ENCODE results near the gene SNAPC2. TPM values are rescaled to one million over a fixed set of nuclear protein-coding genes. Genes with fewer than 3 reads are reported as not detected.

Gene SNAPC2
- total and polyA plus RNA-seq, 2 of the 13 experiments (the other 11 are each of a cell fraction or from before 2014, with no cell fraction given), result 10.2 to 12.7 TPM

DNA sequence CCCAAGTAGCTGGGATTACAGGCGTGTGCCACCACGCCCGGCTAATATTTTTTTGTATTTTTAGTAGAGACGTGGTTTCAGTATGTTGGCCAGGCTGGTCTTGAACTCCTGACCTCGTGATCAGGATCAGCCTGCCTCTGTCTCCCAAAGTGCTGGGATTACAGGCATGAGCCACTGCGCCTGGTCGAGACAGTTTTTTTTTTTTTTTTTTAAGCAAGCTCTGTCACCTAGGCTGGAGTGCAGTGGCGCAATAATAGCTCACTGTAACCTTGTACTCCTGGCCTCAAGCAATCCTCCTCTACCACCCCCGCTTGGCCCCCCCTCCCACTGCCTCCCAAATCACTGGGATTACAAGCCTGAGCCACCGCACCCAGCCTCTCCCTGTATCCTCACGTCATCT lies 22.8 kb upstream of the SNAPC2 start (continued):
- peak in 1 of 2 experiments; percentile 50; a peak in 1 of 4 replicates for TF ChIP-seq EP300 (IDR thresholded peaks at IDR 0.05; ENCODE audit: low read depth in 2 of 2, low read length in 2 of 2)
- no peak for TF ChIP-seq EP300 (CRISPR knock-in tag; IDR thresholded peaks at IDR 0.05; ENCODE audit: borderline replicate concordance)
- TF ChIP-seq FOSL2 (CRISPR knock-in tag; IDR thresholded peaks at IDR 0.05), result peak; percentile 38; the same call in 1 of the 2 replicates
- peak; percentile 82; the same call in 1 of the 2 replicates for TF ChIP-seq ZNF460 (CRISPR knock-in tag; IDR thresholded peaks at IDR 0.05; ENCODE audit: borderline replicate concordance)
- TF ChIP-seq, protein P1, sequence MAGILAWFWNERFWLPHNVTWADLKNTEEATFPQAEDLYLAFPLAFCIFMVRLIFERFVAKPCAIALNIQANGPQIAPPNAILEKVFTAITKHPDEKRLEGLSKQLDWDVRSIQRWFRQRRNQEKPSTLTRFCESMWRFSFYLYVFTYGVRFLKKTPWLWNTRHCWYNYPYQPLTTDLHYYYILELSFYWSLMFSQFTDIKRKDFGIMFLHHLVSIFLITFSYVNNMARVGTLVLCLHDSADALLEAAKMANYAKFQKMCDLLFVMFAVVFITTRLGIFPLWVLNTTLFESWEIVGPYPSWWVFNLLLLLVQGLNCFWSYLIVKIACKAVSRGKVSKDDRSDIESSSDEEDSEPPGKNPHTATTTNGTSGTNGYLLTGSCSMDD (CRISPR knock-in tag; IDR thresholded peaks at IDR 0.05), result no peak
- no peak for TF ChIP-seq ZNF274 (CRISPR knock-in tag; IDR thresholded peaks at IDR 0.05)
- TF ChIP-seq REXO4 (CRISPR knock-in tag; IDR thresholded peaks at IDR 0.05; ENCODE audit: borderline replicate concordance), result no peak
- TF ChIP-seq, protein P2, sequence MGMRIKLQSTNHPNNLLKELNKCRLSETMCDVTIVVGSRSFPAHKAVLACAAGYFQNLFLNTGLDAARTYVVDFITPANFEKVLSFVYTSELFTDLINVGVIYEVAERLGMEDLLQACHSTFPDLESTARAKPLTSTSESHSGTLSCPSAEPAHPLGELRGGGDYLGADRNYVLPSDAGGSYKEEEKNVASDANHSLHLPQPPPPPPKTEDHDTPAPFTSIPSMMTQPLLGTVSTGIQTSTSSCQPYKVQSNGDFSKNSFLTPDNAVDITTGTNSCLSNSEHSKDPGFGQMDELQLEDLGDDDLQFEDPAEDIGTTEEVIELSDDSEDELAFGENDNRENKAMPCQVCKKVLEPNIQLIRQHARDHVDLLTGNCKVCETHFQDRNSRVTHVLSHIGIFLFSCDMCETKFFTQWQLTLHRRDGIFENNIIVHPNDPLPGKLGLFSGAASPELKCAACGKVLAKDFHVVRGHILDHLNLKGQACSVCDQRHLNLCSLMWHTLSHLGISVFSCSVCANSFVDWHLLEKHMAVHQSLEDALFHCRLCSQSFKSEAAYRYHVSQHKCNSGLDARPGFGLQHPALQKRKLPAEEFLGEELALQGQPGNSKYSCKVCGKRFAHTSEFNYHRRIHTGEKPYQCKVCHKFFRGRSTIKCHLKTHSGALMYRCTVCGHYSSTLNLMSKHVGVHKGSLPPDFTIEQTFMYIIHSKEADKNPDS (CRISPR knock-in tag; IDR thresholded peaks at IDR 0.05), result no peak
- TF ChIP-seq MAF1 (CRISPR knock-in tag; IDR thresholded peaks at IDR 0.05; ENCODE audit: borderline replicate concordance), result no peak; the same call in 1 of the 2 replicates
- TF ChIP-seq DMTF1 (CRISPR knock-in tag; IDR thresholded peaks at IDR 0.05), result no peak
- peak; percentile 76 for TF ChIP-seq HOXA3 (CRISPR knock-in tag; IDR thresholded peaks at IDR 0.05)
- TF ChIP-seq ZNF431 (CRISPR knock-in tag; IDR thresholded peaks at IDR 0.05; ENCODE audit: borderline replicate concordance, low read depth), result no peak
- TF ChIP-seq SAP130 (CRISPR knock-in tag; IDR thresholded peaks at IDR 0.05; ENCODE audit: low read depth), result peak; percentile 66
- no peak for TF ChIP-seq FOXA1 (IDR thresholded peaks at IDR 0.05)
- no peak for TF ChIP-seq FOXA1 (CRISPR knock-in tag; IDR thresholded peaks at IDR 0.05)
- no peak for TF ChIP-seq SIX4 (CRISPR knock-in tag; IDR thresholded peaks at IDR 0.05)
- no peak for TF ChIP-seq ZNF530 (CRISPR knock-in tag; IDR thresholded peaks at IDR 0.05; ENCODE audit: low read depth)
- TF ChIP-seq FOXC1 (CRISPR knock-in tag; IDR thresholded peaks at IDR 0.05; ENCODE audit: borderline replicate concordance), result no peak
- TF ChIP-seq ZNF275 (CRISPR knock-in tag; IDR thresholded peaks at IDR 0.05; ENCODE audit: borderline replicate concordance), result no peak
- no peak for TF ChIP-seq POLR2A (IDR thresholded peaks at IDR 0.05; ENCODE audit: insufficient read depth in 1 of 2, low read depth in 2 of 2, low read length in 2 of 2)
- TF ChIP-seq HOXA5 (CRISPR knock-in tag; IDR thresholded peaks at IDR 0.05), result 0 out of 2 replicates have a peak, but pooled peaks have one; percentile 61
- no peak for TF ChIP-seq SRF (IDR thresholded peaks at IDR 0.05; ENCODE audit: low read depth, low read length)
- TF ChIP-seq, protein P3, sequence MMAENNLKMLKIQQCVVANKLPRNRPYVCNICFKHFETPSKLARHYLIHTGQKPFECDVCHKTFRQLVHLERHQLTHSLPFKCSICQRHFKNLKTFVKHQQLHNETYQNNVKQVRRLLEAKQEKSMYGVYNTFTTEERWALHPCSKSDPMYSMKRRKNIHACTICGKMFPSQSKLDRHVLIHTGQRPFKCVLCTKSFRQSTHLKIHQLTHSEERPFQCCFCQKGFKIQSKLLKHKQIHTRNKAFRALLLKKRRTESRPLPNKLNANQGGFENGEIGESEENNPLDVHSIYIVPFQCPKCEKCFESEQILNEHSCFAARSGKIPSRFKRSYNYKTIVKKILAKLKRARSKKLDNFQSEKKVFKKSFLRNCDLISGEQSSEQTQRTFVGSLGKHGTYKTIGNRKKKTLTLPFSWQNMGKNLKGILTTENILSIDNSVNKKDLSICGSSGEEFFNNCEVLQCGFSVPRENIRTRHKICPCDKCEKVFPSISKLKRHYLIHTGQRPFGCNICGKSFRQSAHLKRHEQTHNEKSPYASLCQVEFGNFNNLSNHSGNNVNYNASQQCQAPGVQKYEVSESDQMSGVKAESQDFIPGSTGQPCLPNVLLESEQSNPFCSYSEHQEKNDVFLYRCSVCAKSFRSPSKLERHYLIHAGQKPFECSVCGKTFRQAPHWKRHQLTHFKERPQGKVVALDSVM (CRISPR knock-in tag; IDR thresholded peaks at IDR 0.05), result peak; percentile 78; the same call in 1 of the 2 replicates
- TF ChIP-seq ZNF225 (CRISPR knock-in tag; IDR thresholded peaks at IDR 0.05), result no peak
